Stimulated activated CD8-positive, alpha-beta memory T cell treated with anti-CD3 and anti-CD28 coated beads, Interleukin-12 subunit alpha, Interleukin-12 subunit beta, amount 100 ng/mL, for 24 hours (primary cell): ENCODE measurements around the gene KPNA5.
"Not testable (repeated sequence)": the region's sequence is repeated elsewhere in the genome, so short reads cannot be mapped to it uniquely, and the experiment has no call there.

ENCODE experiments used
- DNase-seq: peaks from one replicate; pipeline ENCODE4 v3.0.0-alpha.2; 2020; ENCODE audit errors: extremely low read depth

KPNA5 gene

DNA sequence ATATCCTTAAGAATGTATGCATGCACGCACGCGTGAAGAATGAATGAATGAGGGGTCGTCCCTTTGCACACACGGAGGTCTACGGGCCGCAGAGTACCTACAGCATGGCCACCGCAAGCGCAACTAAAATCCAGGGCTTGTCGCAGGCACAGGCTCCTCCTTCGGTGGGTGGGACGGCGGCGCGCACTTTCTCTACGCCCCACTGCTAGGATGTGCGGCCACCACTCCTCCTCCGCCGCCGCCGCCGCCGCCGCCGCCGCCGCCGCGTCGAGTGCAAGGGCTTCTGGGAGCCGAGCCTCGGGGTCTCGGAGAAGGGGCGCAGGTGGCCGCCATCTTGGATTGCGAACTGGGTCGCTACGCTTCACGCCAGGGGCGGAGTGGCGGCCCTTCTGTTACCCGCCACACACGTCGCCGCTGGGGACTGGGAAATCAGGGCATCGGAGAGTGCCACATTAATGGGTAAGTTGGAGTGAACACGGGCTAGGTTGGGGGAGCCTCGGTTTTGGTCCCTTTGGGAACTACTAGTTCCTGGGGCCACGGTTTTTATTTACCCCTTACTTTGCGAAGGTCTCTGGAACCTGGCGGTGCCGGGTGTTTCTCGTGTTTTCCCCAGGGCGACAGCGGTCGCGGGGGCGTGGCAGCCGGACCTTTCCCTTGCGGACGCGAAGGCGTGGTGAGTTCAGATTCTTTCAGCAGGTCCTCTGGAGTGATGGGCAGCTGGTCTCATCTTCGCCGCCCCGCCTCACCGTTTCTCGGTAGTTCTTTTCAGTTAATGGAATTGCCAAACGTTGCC lies at the start of gene KPNA5:
KPNA5 (plus strand) TSS at position 332 of the 793 bp plus-strand sequence; CDS start at position 456, 124 bp downstream.
- DNase-seq = peak; percentile 83

DNA sequence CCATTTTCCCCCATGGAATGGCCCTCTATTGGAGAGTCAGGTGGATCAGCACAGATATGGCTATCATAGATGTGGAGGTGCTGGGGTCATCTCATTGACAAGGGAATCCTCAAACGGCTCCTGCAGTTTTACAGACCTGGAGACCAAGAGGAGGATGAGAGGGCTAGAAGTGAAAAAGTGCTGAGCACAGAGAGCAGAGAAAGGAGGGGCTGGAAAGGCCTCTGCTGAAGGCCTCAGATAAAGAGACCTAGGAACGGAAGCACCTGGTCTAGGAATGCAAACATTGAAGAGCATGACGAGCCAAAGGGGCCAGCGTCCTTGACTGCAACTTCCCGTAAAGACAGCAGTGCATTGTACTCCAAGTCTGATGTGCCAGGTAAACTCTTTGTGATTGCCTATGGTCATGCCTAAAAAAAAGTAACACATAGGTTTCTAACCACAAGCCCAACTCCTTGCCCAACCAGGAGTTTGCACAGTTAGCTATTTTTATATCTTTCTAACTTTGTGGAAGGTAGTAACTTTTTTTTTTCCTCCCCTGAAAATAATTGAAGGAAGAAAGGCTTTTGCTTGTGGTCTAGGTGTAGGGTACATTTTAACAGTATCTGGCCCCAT lies 49.5 kb upstream of the KPNA5 start:
- DNase-seq = no peak

DNA sequence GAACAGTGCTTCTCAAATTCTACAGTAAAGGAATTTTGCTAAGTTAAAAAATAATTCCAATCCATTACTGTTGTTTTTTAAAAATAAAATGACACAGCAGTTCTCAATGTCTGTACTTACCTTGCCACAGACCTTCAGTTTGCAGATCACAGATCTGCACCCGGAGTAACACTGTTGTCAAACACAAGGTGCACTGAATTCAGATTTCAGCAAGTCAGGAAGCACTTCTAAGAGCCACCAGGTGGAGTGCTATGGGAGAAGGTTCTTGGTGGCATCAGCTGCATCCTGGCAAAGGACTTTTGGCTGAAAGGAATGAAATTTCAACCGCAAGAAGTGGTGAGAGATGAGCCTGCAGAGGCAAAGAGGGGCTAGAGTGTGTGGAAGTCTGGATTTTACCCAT lies 47.3 kb upstream of the KPNA5 start:
- DNase-seq = no peak

DNA sequence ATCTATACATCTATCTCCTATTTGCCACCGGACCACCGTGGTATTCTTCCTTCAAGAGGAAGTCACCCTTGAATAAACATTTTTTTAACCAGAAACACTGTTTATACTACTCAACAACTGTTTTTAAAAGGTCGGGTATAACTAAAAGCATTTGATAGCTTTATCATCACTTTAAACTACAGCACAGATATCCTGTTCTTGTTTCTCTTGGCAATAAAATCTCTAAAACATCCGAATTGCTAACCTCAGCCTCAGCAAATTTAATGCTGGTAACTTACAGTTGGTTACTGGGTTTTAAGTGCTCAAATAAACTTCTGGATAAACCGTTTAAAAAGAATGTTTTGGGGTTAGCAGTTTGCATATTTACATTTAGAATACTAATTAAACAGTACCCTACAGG lies 32.9 kb upstream of the KPNA5 start:
- DNase-seq = no peak

DNA sequence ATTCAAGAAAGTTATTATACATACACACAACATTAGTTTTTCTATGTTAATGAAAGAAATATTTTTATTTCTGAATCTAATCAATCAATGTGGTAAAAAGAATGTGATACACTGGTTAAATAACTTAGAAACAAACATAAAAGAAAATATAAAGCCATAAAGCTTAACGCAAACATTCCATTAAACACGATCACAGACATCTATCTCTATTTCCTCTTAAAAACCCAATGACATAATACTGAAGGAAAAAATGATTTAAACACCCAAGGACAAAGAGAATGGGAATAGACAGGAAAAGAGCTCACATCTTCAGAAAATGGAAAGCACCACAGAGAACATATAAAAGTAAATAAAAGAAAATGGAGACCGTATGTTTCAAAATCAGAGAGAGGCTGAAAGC lies 31.9 kb upstream of the KPNA5 start:
- DNase-seq = no peak

DNA sequence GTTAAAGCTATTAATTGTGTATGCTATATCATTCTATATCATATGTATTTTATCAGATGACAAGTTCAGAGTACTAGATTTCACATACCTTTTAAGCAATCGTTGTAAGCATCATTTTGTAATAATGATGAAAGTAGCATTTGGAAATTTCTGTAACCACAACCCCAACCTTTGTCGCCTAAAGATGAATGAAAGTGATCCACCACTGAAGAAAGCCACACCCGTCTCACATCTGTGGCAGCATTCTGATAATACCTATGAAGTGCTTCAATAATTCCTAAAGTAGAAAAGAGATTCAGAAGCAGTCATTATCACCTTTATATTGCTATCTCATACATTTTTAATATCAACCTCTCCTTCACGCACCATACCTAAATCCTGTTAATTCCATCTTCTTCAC lies 29.1 kb upstream of the KPNA5 start:
- no peak for DNase-seq

DNA sequence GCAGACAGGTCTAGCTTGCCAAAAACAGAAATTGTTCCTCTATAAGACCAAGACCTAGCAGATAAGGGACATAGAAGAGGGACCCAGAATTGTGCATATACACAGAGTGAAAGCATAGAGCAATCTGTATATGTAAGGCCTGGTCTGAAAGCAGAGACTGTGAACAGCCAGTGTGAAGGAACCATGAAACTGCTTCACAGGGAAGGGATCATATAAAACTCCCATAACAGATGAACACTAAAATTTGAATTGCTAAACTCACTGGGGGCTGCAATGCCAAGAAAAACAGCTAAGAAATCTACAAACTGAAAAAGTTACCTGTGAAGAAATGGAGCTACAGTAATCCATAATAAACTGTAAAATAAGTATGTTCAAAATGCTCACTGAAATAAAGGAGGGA lies 19.4 kb upstream of the KPNA5 start:
- DNase-seq = no peak

DNA sequence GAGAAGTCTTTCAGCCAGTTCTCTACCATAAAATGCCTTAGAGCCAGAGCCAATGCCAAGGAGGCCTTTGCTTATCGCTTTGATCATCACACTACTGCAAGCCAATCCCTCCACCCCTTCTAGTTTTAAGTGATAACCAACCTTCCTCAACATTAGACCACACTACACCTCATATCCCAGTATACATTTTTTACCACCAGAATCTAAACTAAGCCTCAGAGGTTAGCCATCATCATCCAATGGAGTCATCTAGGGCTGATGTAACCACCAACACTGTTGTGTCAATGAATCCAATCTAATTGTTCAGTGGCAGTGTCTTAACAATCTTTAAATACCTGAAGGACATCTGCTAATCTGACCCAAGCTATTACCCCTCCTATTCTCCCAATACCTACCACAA lies 18.8 kb upstream of the KPNA5 start:
- DNase-seq = no peak

DNA sequence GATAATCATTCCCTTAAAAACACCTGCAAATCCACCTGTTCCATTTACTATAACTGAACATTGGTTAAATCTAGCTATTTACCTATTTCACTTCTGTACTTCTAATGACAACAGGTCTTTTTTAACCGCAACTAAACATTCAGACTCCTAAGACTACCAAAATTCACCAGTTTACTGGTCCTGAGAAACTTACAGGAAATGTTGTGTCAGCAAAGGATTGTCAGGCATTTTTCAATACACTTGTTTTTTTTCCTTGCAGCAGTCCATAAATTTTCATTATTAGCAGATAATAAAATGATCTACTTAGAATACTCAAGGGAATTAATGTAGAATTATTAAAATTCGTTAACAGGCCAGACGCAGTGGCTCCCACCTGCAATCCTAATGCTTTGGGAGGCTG lies 17.7 kb upstream of the KPNA5 start:
- no peak for DNase-seq

DNA sequence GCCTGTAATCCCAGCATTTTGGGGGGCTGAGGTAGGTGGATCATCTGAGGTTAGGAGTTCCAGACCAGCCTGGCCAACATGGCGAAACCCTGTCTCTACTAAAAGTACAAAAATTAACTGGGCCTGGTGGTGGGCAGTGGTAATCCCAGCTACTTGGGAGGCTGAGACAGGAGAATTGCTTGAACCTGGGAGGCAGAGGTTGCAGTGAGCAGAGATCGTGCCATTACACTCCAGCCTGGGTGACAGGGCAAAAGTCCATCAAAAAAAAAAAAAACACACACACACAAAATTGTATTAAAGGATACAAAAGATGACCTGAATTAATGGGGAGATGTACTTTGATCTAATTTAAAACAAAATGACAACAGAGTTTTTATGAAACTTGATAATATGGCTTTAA lies 16.8 kb upstream of the KPNA5 start:
- DNase-seq = not testable (repeated sequence)

DNA sequence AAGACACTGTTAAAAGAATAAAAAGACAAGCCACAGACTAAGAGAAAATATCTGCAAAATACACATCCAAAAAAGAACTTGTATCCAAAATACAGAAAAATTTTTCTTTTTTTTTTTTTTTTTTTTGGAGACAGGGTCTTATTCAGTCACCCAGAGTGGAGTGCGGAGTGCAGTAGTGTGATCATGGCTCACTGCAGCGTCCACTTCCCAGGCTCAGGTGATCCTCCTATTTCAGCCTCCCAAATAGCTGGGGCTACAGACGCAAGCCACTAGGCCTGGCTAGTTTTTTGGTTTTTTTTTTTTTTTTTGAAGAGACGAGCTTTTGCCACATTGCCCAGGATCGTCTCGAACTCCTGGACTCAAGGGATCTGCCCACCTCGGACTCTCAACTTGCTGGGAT lies 15.5 kb upstream of the KPNA5 start:
- no peak for DNase-seq

DNA sequence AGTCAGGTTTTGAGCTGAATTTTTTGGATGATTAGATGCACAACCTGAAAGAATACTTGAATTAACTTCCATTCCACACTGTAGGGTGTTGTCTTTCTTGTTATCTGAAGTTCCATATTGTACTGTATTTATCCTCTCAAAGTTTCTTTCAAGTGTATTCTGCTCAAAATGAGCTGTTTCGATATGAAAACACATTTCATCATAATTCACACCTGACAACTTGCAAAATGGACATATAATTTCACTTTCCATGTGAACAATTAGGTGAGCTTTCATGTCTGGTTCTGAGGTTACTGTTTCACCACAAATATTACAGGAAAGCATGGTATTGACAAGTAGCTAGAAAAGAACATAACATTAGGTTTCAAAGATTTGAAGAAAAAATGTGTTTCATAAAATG lies 14.1 kb upstream of the KPNA5 start:
- no peak for DNase-seq

DNA sequence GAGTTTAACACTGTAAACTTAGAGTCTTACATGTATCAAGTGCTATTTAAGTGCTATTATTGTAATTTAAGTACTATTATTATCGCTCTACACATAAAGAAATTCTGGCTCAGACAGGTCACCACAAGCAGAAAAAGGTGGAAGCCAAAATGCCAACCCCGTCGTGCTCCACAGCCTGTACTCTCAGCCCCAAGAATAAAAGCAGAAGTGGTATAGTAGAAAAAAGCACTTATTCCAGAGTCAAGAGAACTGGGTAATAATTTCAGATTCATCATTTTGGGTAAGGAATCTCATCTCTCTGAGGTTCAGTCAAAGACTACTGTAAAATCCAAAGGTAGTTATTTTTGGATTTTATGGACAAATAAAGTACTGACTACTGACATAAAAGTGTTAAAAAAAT lies 13.4 kb upstream of the KPNA5 start:
- no peak for DNase-seq

DNA sequence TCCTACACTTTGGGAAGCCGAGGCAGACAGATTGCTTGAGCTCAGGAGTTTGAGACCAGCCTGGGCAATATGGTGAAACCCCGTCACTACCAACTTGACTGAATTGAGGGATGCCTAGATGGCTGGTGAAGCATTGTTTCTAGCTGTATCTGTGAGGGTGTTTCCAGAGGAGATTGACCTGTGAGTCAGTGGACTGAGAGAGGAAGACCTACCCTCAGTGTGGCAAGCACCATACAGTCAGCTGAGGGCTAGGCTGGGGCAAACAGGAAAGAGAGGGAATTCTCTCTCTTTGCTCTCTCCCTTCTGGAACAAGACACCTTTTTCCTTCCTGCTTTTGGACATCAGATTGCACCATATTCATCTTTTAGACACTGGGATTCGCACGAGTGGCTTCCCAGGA lies 8.7 kb upstream of the KPNA5 start:
- DNase-seq = no peak

DNA sequence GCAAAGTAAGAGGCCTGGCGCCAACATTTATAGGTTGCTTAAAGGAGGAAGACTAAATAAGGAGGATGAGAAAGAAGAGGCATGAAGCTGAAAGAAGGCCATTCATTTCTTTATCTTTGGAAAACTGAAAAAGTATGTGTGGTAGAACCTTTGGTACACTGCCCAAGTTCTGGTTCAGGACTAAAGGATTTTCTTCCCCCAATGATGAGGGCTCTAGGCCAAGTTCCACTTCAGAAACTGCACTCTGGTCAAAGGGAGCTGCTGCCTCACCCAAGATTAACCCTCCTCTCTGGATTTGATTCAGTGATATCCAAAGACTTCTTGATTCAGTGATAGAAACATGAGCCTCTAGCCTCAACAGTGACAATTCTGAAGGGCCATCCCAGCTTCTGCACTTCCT lies 5.0 kb upstream of the KPNA5 start:
- no peak for DNase-seq

DNA sequence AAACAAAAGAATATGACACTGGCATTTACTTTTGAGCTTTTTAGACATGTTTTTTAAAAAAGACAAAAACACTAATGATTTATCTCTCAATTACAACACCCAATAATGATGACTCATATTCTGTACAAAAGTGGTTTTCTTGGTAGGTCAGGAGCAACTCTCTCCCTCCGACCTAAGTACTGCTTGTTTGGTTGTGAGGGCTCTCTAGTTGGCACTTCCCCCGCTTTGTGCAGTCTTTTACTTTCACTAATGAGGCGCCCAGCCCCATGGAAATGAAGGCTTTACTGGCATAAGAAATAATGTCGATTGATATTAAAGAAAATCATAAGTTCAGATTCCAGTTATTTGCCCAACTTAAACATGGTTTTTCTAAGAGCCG lies 1.3 kb downstream of the KPNA5 start:
- no peak for DNase-seq

DNA sequence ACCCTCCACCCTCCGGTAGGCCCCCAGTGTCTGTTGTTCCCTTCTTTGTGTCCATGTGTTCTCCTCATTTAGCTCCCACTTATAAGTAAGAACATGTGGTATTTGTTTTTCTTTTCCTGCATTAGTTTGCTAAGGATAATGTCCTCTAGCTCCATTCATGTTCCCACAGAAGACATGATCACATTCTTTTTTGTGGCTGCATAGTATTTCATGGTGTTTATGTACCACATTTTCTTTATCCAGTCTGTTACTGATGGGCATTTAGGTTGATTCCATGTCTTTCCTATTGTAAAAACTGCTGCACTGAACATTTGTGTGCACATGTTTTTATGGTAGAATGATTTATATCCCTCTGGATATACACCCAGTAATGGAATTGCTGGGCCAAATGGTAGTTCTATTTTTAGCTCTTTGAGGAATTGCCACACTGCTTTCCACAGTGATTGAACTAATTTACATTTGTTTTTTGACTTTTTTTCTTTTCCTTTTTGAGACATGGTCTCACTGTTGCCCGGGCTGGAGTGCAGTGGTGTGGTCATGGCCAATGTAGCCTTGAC lies 4.5 kb downstream of the KPNA5 start:
- no peak for DNase-seq

DNA sequence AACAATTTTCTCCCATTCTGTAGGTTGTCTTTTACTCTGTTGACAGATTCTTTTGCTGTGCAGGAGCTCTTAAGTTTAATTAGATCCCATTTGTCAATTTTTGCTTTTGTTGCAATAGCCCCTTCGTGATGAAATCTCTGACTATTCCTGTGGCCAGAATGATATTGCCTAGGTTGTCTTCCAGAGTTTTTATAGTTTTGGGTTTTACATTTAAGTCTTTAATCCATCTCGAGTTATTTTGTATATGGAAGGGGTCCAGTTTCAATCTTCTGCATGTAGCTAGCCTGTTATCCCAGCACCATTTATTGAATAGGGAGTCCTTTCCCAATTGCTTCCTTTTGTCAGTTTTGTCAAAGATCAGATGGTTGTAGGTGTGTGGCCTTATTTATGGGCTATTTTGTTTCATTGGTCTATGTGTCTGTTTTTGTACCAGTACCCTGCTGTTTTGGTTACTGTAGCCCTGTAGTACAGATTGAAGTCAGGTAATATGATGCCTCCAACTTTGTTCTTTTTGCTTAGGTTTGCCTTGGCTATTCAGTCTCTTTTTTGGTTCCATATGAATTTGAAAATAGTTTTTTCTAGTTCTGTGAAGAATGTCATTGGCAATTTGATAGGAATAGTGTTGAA lies 5.6 kb downstream of the KPNA5 start:
- not testable (repeated sequence) for DNase-seq

DNA sequence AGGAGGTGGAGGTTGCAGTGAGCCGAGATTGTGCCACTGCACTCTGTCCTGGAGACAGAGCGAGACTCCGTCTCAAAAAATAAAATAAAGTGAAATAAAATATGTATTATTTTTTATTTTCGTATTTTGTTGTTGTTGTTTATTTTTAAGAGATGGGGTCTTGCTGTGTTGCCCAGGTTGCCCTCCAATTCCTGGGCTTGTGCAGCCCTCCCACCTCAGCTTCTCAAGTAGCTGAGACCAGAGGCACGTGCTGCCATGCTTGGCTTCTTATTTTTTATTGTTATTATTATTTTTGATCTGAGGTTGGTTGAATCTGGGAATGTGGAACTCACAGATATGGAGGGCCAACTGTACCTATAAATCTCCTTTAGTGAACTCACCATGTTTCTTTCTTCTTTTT lies 10.1 kb downstream of the KPNA5 start:
- no peak for DNase-seq

DNA sequence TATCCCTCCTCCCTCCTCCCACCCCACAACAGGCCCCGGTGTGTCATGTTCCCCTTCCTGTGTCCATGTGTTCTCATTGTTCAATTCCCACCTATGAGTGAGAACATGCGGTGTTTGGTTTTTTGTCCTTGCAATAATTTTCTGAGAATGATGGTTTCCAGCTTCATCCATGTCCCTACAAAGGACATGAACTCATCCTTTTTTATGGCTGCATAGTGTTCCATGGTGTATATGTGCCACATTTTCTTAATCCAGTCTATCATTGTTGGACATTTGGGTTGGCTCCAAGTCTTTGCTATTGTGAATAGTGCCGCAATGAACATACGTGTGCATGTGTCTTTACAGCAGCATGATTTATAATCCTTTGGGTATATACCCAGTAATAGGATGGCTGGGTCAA lies 11.9 kb downstream of the KPNA5 start:
- not testable (repeated sequence) for DNase-seq

DNA sequence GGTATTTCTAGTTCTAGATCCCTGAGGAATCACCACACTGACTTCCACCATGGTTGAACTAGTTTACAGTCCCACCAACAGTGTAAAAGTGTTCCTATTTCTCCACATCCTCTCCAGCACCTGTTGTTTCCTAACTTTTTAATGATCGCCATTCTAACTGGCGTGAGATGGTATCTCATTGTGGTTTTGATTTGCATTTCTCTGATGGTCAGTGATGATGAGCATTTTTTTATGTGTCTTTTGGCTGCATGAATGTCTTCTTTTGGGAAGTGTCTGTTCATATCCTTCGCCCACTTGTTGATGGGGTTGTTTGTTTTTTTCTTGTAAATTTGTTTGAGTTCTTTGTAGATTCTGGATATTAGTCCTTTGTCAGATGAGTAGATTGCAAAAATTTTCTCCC lies 12.3 kb downstream of the KPNA5 start:
- not testable (repeated sequence) for DNase-seq

DNA sequence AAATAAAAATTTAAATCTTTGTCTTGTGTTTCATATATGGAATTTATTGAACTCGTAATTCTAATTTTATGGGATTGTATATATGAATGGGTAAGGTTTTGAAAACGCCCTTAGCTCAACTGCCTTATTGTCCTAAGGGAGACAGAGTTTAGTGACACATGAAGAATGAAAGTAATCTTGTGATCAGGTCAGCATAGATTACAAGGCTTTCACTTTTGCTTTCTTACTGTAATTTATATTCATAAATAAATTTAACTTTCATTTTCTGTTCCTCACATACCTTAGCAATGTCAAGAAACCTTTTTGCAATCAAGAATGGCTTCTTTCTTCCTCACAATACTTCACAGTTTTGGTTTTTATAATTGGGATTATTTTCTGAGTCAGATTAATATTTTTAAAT lies 14.4 kb downstream of the KPNA5 start:
- no peak for DNase-seq

DNA sequence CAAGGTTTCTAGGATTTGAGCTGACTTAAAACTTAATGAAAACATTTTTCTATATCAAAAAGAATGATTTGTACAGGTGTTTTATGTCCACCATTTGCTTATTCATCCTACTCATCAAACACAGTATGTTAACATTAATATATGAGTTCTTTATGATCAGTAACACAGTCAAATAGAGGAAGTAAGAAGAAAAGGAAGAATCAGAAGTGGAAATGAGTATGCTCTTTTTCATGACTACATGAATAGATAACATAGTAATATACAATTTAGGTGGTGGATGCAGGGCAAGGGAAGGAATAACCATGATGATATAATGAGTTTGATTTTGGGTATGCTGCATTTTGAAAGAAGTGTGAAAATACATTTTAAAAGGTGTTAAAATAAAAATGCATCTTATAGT lies 16.5 kb downstream of the KPNA5 start:
- no peak for DNase-seq
